Gastroesophageal sphincter (tissue), 3 donors: ENCODE data around the gene AUNIP.

ENCODE experiments used
- CTCF ChIP-seq, 4 experiments: fragments of 200-600 bp in 2 of 4; fragments of 450-650 bp in 2 of 4; sonication (generic) in 1 of 4; IDR thresholded peaks; one replicate each; pipeline ENCODE4 v1.5.1; 2017 to 2019; ENCODE audit warnings: antibody characterized with exemption in 4 of 4, mild to moderate bottlenecking in 2 of 4, moderate library complexity in 2 of 4
- POLR2A ChIP-seq, 2 donors: fragments of 450-650 bp; IDR thresholded peaks; one replicate each; pipeline ENCODE4 v1.6.1; 2017; ENCODE audit warnings: antibody characterized with exemption in 2 of 2, mild to moderate bottlenecking in 2 of 2, moderate library complexity in 1 of 2

GRCh38 chr1:25805863-25806225 lies 53.4 kb downstream of the AUNIP start:
- TF ChIP-seq CTCF (IDR thresholded peaks at IDR 0.05) (no peak), POLR2A (IDR thresholded peaks at IDR 0.05) (no peak)
